IPS-NIHi11 (cell line): ENCODE results near the gene SOX5.
"Not testable (repeated sequence)": the region's sequence is repeated elsewhere in the genome, so short reads cannot be mapped to it uniquely, and the experiment has no call there.

Experiments used
- DNase-seq: peaks from one replicate; pipeline ENCODE4 v3.0.0; 2012; ENCODE audit warnings: mixed read lengths, low spot score

Gene SOX5

GRCh38 chr12:23753628-23754365 lies 195.7 kb downstream of the SOX5 start:
- peak; percentile 21 for DNase-seq

GRCh38 chr12:23752245-23752644 lies 197.2 kb downstream of the SOX5 start:
- DNase-seq = no peak

- DNase-seq = no peak
Measured at GRCh38 chr12:23751641-23752040, 197.8 kb downstream of the SOX5 start.

GRCh38 chr12:23750923-23751322 lies 198.5 kb downstream of the SOX5 start:
- no peak for DNase-seq

- no peak for DNase-seq
Measured at GRCh38 chr12:23744696-23745095, 204.8 kb downstream of the SOX5 start.

GRCh38 chr12:23742574-23742973 lies 206.9 kb downstream of the SOX5 start:
- no peak for DNase-seq

- DNase-seq = no peak
Measured at GRCh38 chr12:23731493-23731892, 218.0 kb downstream of the SOX5 start.

GRCh38 chr12:23731035-23731434 lies 218.4 kb downstream of the SOX5 start:
- DNase-seq = no peak

GRCh38 chr12:23729359-23729758 lies 220.1 kb downstream of the SOX5 start:
- no peak for DNase-seq

GRCh38 chr12:23726646-23727045 lies 222.8 kb downstream of the SOX5 start:
- DNase-seq = no peak

GRCh38 chr12:23722655-23723054 lies 226.8 kb downstream of the SOX5 start:
- DNase-seq = no peak

GRCh38 chr12:23721268-23721667 lies 228.2 kb downstream of the SOX5 start:
- DNase-seq = no peak

GRCh38 chr12:23719493-23719892 lies 230.0 kb downstream of the SOX5 start:
- DNase-seq = no peak

- not testable (repeated sequence) for DNase-seq
Measured at GRCh38 chr12:23710361-23710760, 239.1 kb downstream of the SOX5 start.

- no peak for DNase-seq
Measured at GRCh38 chr12:23708185-23708837, 241.2 kb downstream of the SOX5 start.

GRCh38 chr12:23707270-23707669 lies 242.2 kb downstream of the SOX5 start:
- DNase-seq = no peak

- DNase-seq = peak; percentile 29
Measured at GRCh38 chr12:23704992-23705943, 244.2 kb downstream of the SOX5 start.

GRCh38 chr12:23703051-23703450 lies 246.4 kb downstream of the SOX5 start:
- DNase-seq = no peak

GRCh38 chr12:23699031-23699430 lies 250.4 kb downstream of the SOX5 start:
- no peak for DNase-seq

GRCh38 chr12:23694920-23695319 lies 254.6 kb downstream of the SOX5 start:
- no peak for DNase-seq

- DNase-seq = no peak
Measured at GRCh38 chr12:23694307-23694706, 255.2 kb downstream of the SOX5 start.

- DNase-seq = no peak
Measured at GRCh38 chr12:23687947-23688346, 261.5 kb downstream of the SOX5 start.

GRCh38 chr12:23686095-23686494 lies 263.4 kb downstream of the SOX5 start:
- no peak for DNase-seq
